Heart right ventricle (tissue), 16 donors: ENCODE data around the gene ZC3H10. TPM values are rescaled to one million over a fixed set of nuclear protein-coding genes. Genes with fewer than 3 reads are reported as not detected.

Experiments used
- ATAC-seq, 8 donors: fragments of 200-7000 bp; cut with Tn5 transposase; one replicate each; pipeline ENCODE4 v1.9.1; 2020; ENCODE audit warnings: mild to moderate bottlenecking in 8 of 8, moderate library complexity in 8 of 8, moderate number of reproducible peaks in 1 of 8
- DNase-seq, 2 donors: peaks; one replicate each; pipeline ENCODE4 v3.0.0-alpha.2; 2020
- H3K27ac ChIP-seq, 10 donors: fragments of 200-600 bp; sonication (generic) in 2 of 10; one replicate each; pipeline versions ENCODE4 v1.5.0 to v1.8.0; 2020 to 2022; ENCODE audit warnings: mild to moderate bottlenecking in 3 of 10
- H3K27me3 ChIP-seq, 7 donors: fragments of 200-600 bp; one replicate each; pipeline ENCODE4 v1.8.0; 2021 to 2022; ENCODE audit warnings: mild to moderate bottlenecking in 2 of 7
- H3K36me3 ChIP-seq, 9 donors: fragments of 200-600 bp; sonication (generic) in 1 of 9; one replicate each; pipeline versions ENCODE4 v1.5.0 to v1.8.0; 2020 to 2022; ENCODE audit warnings: mild to moderate bottlenecking in 2 of 9
- H3K4me1 ChIP-seq, 9 donors: fragments of 200-600 bp; sonication (generic) in 1 of 9; one replicate each; pipeline versions ENCODE4 v1.5.0 to v1.8.0; 2020 to 2022; ENCODE audit warnings: mild to moderate bottlenecking in 4 of 9
- H3K4me3 ChIP-seq, 10 donors: fragments of 200-600 bp; sonication (generic) in 2 of 10; one replicate each; pipeline versions ENCODE4 v1.5.0 to v1.8.0; 2020 to 2022; ENCODE audit warnings: mild to moderate bottlenecking in 7 of 10, moderate library complexity in 2 of 10
- H3K9me3 ChIP-seq, 11 donors: fragments of 200-600 bp in 10 of 11; sonication (generic) in 2 of 11; one replicate each; pipeline versions ENCODE4 v1.5.0 to v1.8.0; 2013 to 2022; ENCODE audit warnings: mild to moderate bottlenecking in 2 of 11, control low read depth in 1 of 11, moderate library complexity in 1 of 11
- WGBS, 2 donors: extraction: QIAGEN DNeasy Blood & Tissue Kit; methylation state at CpG; one replicate each; pipeline ENCODE4 v1.1.7; 2013; ENCODE audit warnings: inconsistent platforms in 1 of 2; 5-methylcytosine and 5-hydroxymethylcytosine counted together
- intact Hi-C, 10 donors: fragments of 100-400 bp; cut with DNase I; formaldehyde crosslinking; loops; one replicate each; pipeline versions ENCODE4 v1.11.1 to v1.14.2; 2022
- polyA plus RNA-seq, 2 donors: library from polyadenylated mRNA; stranded (reverse); fragments of 200-250 nt; gene quantifications; one replicate each; pipeline ENCODE4 v1.2.3, GENCODE V29; 2013
- total RNA-seq, 10 donors: library from RNA; stranded (reverse); fragmentation: NEBNext Ultra II Directional in 3 of 10; extraction: Animal tissue kit (Norgen Biotek cat#: 25700) in 3 of 10; gene quantifications; one replicate each; pipeline versions ENCODE4 v1.2.1 to v1.2.4, GENCODE V29; 2021 to 2023
- TF ChIP-seq, protein P1 (sequence below), 9 donors: fragments of 200-600 bp; sonication (generic) in 2 of 9; IDR thresholded peaks; one replicate each; pipeline versions ENCODE4 v1.5.0 to v1.8.0; 2021 to 2022; ENCODE audit warnings: antibody characterized with exemption in 9 of 9, mild to moderate bottlenecking in 5 of 9, moderate library complexity in 1 of 9
- donor health status: Arrhythmogenic right ventricular cardiomyopathy.
- donor health status: ischemic (EF 13 %, LVEDD 7.1; RV severe dilation, severe dysfunction).
- donor health status: healthy with polysubstance abuse.
- donor health status: DM: no; HTN: yes; CAD: no.
- donor health status: DM: no; HTN: no; CAD: no.
- donor health status: ischemic (EF 25% LVEDD 6.9; RV normal size, moderate dysfunction).
- donor health status: ischemic (EF 25% LVEDD 5.7; RV mildly dilated, moderate dysfunction).
- donor health status: healthy.
- donor health status: DM: yes; HTN: yes; CAD: no.
- donor health status: Ischemic cardiomyopathy.
- donor health status: ischemic (EF 35%, LVEDD 5.7; RV mildly dilated, moderate dysfunction).
- donor health status: nonischemic (EF 11% LVEDD 7.7; RV severe dilation, severe dysfunction).
- donor health status: DM: yes; HTN: yes; CAD: no.
- donor health status: PGD.
- donor health status: ischemic (EF 29% LVEDD 5.4; RV normal size, mild dysfunction).
- donor health status: nonischemic (EF 23%, LVEDD 6.1; RV moderate dilation, normal function).

Gene ZC3H10
- total and polyA plus RNA-seq, 12 donors: 2.1 to 5.8 (median 4.8) TPM

DNA sequence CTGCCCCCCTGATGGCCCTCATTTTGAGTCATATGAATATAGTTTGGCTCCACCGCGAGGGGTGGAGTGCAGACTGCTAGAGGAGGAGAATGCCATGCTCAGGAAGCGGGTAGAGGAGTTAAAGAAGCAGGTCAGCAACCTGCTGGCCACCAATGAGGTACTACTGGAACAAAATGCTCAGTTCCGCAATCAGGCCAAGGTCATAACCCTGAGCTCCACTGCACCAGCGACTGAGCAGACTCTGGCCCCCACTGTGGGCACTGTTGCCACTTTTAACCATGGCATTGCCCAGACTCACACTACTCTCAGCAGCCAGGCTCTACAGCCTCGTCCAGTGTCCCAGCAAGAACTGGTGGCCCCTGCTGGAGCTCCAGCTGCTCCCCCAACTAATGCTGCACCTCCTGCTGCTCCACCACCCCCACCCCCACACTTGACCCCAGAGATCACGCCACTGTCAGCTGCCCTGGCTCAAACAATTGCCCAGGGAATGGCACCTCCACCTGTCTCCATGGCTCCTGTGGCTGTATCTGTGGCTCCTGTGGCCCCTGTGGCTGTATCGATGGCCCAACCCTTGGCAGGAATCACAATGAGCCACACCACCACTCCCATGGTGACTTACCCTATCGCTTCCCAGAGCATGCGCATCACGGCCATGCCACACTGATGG is 3.3 kb downstream of the ZC3H10 start:
- Histone ChIP-seq H3K9me3 (no peaks in the 10 kb centered on the region), H3K4me1 (peaks cover 0 to 68% (median 57%) of the 10 kb centered on the region in 9 donors), H3K36me3 (peaks cover 0 to 39% (median 13%) of the 10 kb centered on the region in 9 donors), H3K4me3 (no peak overlapping the region), H3K27ac (peak overlapping the region in 4 of 10 donors; percentile 10 to 33 (median 17)), H3K27me3 (no peaks in the 10 kb centered on the region)
- 82 to 83% methylated on average over 11 of the region's 11 CpGs for WGBS, 2 donors
- TF ChIP-seq, protein P1, sequence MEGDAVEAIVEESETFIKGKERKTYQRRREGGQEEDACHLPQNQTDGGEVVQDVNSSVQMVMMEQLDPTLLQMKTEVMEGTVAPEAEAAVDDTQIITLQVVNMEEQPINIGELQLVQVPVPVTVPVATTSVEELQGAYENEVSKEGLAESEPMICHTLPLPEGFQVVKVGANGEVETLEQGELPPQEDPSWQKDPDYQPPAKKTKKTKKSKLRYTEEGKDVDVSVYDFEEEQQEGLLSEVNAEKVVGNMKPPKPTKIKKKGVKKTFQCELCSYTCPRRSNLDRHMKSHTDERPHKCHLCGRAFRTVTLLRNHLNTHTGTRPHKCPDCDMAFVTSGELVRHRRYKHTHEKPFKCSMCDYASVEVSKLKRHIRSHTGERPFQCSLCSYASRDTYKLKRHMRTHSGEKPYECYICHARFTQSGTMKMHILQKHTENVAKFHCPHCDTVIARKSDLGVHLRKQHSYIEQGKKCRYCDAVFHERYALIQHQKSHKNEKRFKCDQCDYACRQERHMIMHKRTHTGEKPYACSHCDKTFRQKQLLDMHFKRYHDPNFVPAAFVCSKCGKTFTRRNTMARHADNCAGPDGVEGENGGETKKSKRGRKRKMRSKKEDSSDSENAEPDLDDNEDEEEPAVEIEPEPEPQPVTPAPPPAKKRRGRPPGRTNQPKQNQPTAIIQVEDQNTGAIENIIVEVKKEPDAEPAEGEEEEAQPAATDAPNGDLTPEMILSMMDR (IDR thresholded peaks at IDR 0.05): no peak
- no peak for DNase-seq
- no peak for ATAC-seq
- intact Hi-C loops: loop anchor here in 6 of 10 donors (2.0 to 10.0 kb wide), 6 partner anchors 36 to 513 kb away; partner anchors contain the start of genes SMARCC2 (in 2 of the 6), SPRYD4 (in 2 of the 6), BAZ2A (in 1 of the 6) and MYL6 (in 1 of the 6)

DNA sequence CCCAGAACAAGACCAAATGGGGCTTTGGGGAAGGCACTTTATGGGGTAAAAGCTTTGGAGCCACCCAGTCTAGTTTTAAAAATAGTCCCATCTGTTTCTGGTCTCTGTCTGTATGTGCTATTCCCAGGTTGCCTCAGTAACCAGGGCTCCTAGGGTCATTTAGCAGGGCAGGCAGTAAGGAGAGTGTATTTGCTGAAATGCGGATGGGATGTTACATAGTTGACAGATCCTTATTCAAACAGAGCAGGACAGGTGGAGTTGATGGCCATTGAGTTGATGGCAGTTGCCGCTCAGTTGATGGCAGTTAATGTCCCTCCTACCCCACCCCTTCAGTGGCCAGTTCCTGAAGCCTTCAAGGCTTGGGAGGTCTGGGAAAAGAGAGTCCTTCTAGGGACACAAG is 4.6 kb downstream of the ZC3H10 start:
- WGBS, 2 donors: 53 to 66% methylated on average over 2 of the region's 2 CpGs
- Histone ChIP-seq H3K27me3 (no peaks in the 10 kb centered on the region), H3K4me3 (no peak overlapping the region), H3K9me3 (no peaks in the 10 kb centered on the region), H3K27ac (peak overlapping the region in 6 of 10 donors; percentile 10 to 68 (median 22)), H3K4me1 (peaks cover 6 to 77% (median 64%) of the 10 kb centered on the region in 9 donors), H3K36me3 (peaks cover 0 to 39% (median 13%) of the 10 kb centered on the region in 9 donors)
- TF ChIP-seq, protein P1 (IDR thresholded peaks at IDR 0.05): no peak
- DNase-seq: no peak
- intact Hi-C loops: loop anchor here in 5 of 10 donors (5.0 to 10.0 kb wide), 4 partner anchors 35 to 512 kb away; partner anchors contain the start of genes SPRYD4 (in 2 of the 5), BAZ2A (in 1 of the 5), MYL6 (in 1 of the 5) and SMARCC2 (in 1 of the 5)
- ATAC-seq: no peak

GRCh38 chr12:56124133-56124532 is 6.1 kb downstream of the ZC3H10 start:
- Histone ChIP-seq H3K9me3 (no peaks in the 10 kb centered on the region), H3K27me3 (no peaks in the 10 kb centered on the region), H3K4me1 (peaks cover 6 to 72% (median 58%) of the 10 kb centered on the region in 9 donors), H3K36me3 (peaks cover 0 to 39% (median 13%) of the 10 kb centered on the region in 9 donors), H3K27ac (no peak overlapping the region), H3K4me3 (no peak overlapping the region)
- 86 to 92% methylated on average over 4 of the region's 4 CpGs for WGBS, 2 donors
- TF ChIP-seq, protein P1 (IDR thresholded peaks at IDR 0.05): no peak
- intact Hi-C loops: loop anchor here in 5 of 10 donors (5.0 to 10.0 kb wide), 4 partner anchors 33 to 511 kb away; partner anchors contain the start of genes SPRYD4 (in 2 of the 5), BAZ2A (in 1 of the 5), MYL6 (in 1 of the 5) and SMARCC2 (in 1 of the 5)
- DNase-seq (no peak), ATAC-seq (no peak)

DNA sequence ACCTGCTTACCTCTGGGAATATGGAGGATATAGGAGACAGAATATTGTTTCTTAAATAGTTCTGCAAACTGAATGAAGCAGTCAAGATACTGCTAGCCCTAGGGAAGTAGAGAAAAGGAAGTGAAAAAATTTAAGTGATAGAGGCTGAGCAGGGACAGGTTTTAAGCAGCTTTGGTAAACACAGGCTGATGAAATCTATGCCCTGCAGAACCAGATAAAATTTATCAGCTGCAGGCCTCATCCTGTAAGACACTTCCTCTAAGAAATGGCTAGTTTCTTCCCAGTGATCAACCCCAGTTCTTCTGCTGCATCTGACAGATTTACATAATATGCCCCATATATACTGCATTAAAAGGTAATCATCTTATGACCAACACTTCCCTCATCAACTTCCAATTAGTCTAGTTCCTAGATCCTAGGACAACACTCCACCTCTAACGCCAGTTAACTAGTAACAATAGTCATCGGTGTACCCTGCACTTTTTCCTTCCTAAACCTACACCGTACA is 8.7 kb downstream of the ZC3H10 start:
- Histone ChIP-seq H3K36me3 (peaks cover 0 to 35% (median 5%) of the 10 kb centered on the region in 9 donors), H3K27me3 (no peaks in the 10 kb centered on the region), H3K4me3 (peak overlapping the region in 6 of 10 donors; percentile 78 to 94 (median 86)), H3K27ac (peak overlapping the region; percentile 11 to 91 (median 82)), H3K4me1 (peaks cover 8 to 66% (median 51%) of the 10 kb centered on the region in 9 donors), H3K9me3 (no peaks in the 10 kb centered on the region)
- ATAC-seq (no peak), DNase-seq (no peak)
- WGBS, 2 donors: 48 to 52% methylated on average over 3 of the region's 3 CpGs
- intact Hi-C loops: loop anchor here in 8 of 10 donors (1.0 to 10.0 kb wide), 10 partner anchors 30 to 508 kb away; partner anchors contain the start of genes MYL6 (in 5 of the 8), SMARCC2 (in 2 of the 8), SPRYD4 (in 2 of the 8) and BAZ2A (in 1 of the 8)
- TF ChIP-seq, protein P1 (IDR thresholded peaks at IDR 0.05): no peak
